SK-N-SH (cell line): ENCODE results near the gene USP11. TPM values are rescaled to one million over a fixed set of nuclear protein-coding genes. Genes with fewer than 3 reads are reported as not detected.
"Not testable (repeated sequence)": the region's sequence is repeated elsewhere in the genome, so short reads cannot be mapped to it uniquely, and the experiment has no call there.

Experiments
- CTCF ChIA-PET: fragments of 300-600, 350-600 bp; formaldehyde crosslinking; extraction: SDS; loops from one replicate; lab custom pipeline; 2021; lab: Yijun Ruan, JAX
- POLR2A ChIA-PET: fragments of 350-600 bp; sonication (Branson Sonifier 250); formaldehyde crosslinking; extraction: SDS; loops from one replicate; lab custom pipeline; 2020; ENCODE audit warnings: antibody characterized with exemption, inconsistent platforms; lab: Yijun Ruan, JAX
- DNase-seq: peaks from one replicate; pipeline ENCODE4 v3.0.0; 2012
- H2AFZ ChIP-seq: fragments of 200-600 bp; sonication (generic); 2 replicates; pipeline ENCODE4 v1.8.1; 2016; ENCODE audit warnings: antibody characterized with exemption, mild to moderate bottlenecking, low read depth
- H3F3A ChIP-seq: fragments of 200-600 bp; sonication (generic); replicated peaks from 2 replicates; pipeline ENCODE3; 2016; ENCODE audit warnings: antibody characterized with exemption, mild to moderate bottlenecking; ENCODE audit not compliant: insufficient read depth
- H3K27ac ChIP-seq, 2 experiments: fragments of 200-500 bp in 1 of 2; fragments of 200-600 bp in 1 of 2; sonication (Bioruptor generic) in 1 of 2; sonication (generic), shearing (Covaris generic) in 1 of 2; 2 replicates each; pipeline versions ENCODE4 v1.5.1 to v1.6.1; 2014 to 2016; ENCODE audit warnings: low read depth in 2 of 2, inconsistent platforms in 1 of 2, low read length in 1 of 2, mild to moderate bottlenecking in 1 of 2, mixed read lengths in 1 of 2
- H3K27me3 ChIP-seq: fragments of 200-600 bp; sonication (generic), shearing (Covaris generic); 2 replicates; pipeline ENCODE4 v1.6.1; 2016; ENCODE audit warnings: mixed run types; ENCODE audit not compliant: insufficient read depth
- H3K36me3 ChIP-seq, 2 experiments: fragments of 200-500 bp in 1 of 2; fragments of 200-600 bp in 1 of 2; sonication (Bioruptor generic) in 1 of 2; sonication (generic) in 1 of 2; replicated peaks in 1 of 2; 2 replicates each; pipeline versions ENCODE3 to v1.5.1; 2014 to 2016; ENCODE audit warnings: low read length in 1 of 2, mild to moderate bottlenecking in 1 of 2; ENCODE audit not compliant: insufficient read depth in 2 of 2, control insufficient read depth in 1 of 2
- H3K4me1 ChIP-seq, 2 experiments: fragments of 200-500 bp in 1 of 2; fragments of 200-600 bp in 1 of 2; sonication (Bioruptor generic) in 1 of 2; sonication (generic), shearing (Covaris generic) in 1 of 2; 2 replicates each; pipeline versions ENCODE4 v1.5.1 to v1.6.1; 2014 to 2016; ENCODE audit warnings: low read depth in 1 of 2, low read length in 1 of 2, mixed run types in 1 of 2; ENCODE audit not compliant: insufficient read depth in 2 of 2, control insufficient read depth in 1 of 2
- H3K4me2 ChIP-seq: fragments of 200-600 bp; sonication (generic), shearing (Covaris generic); 2 replicates; pipeline ENCODE4 v1.6.1; 2017; ENCODE audit warnings: mixed run types
- H3K4me3 ChIP-seq, 2 experiments: fragments of 200-500 bp in 1 of 2; fragments of 200-600 bp in 1 of 2; sonication (Bioruptor generic) in 1 of 2; sonication (generic), shearing (Covaris generic) in 1 of 2; 2 replicates each; pipeline versions ENCODE4 v1.5.1 to v1.8.1; 2014 to 2016; ENCODE audit warnings: low read depth in 2 of 2, inconsistent platforms in 1 of 2, low read length in 1 of 2, mild to moderate bottlenecking in 1 of 2, mixed read lengths in 1 of 2, moderate library complexity in 1 of 2
- H3K79me2 ChIP-seq: fragments of 200-600 bp; sonication (generic); 2 replicates; pipeline ENCODE4 v1.8.1; 2017; ENCODE audit warnings: mild to moderate bottlenecking; ENCODE audit not compliant: insufficient read depth
- H3K9ac ChIP-seq: fragments of 200-600 bp; sonication (generic); 2 replicates; pipeline ENCODE4 v1.6.1; 2017; ENCODE audit warnings: mixed run types
- H3K9me2 ChIP-seq: fragments of 200-600 bp; sonication (generic); 2 replicates; pipeline ENCODE4 v1.6.1; 2017; ENCODE audit warnings: mixed run types
- H3K9me3 ChIP-seq: fragments of 200-600 bp; sonication (generic); 2 replicates; pipeline ENCODE4 v1.6.1; 2017; ENCODE audit warnings: mixed run types, mild to moderate bottlenecking, moderate library complexity
- H4K20me1 ChIP-seq: fragments of 200-600 bp; sonication (generic); 2 replicates; pipeline ENCODE4 v1.6.1; 2017; ENCODE audit warnings: mild to moderate bottlenecking, mixed run types; ENCODE audit not compliant: insufficient read depth
- EP300 ChIP-seq, 2 experiments: IDR thresholded peaks; 2 replicates each; pipeline versions ENCODE4 v1.4.0 to v1.6.1; 2012; ENCODE audit warnings: borderline replicate concordance in 1 of 2, low read depth in 1 of 2, low read length in 1 of 2
- FOSL2 ChIP-seq: IDR thresholded peaks from 2 replicates; pipeline ENCODE4 v1.4.0; 2012; ENCODE audit warnings: low read depth, mild to moderate bottlenecking, moderate library complexity, borderline replicate concordance
- MEF2A ChIP-seq: IDR thresholded peaks from 2 replicates; pipeline ENCODE4 v1.4.0; 2012; ENCODE audit warnings: low read depth, borderline replicate concordance
- RXRA ChIP-seq: IDR thresholded peaks from 2 replicates; pipeline ENCODE4 v1.4.0; 2012; ENCODE audit warnings: low read depth, mild to moderate bottlenecking, borderline replicate concordance
- SIN3A ChIP-seq: IDR thresholded peaks from 2 replicates; pipeline ENCODE4 v1.6.1; 2012; ENCODE audit warnings: low read depth, mild to moderate bottlenecking, low read length, moderate library complexity, borderline replicate concordance
- TAF1 ChIP-seq: IDR thresholded peaks from 2 replicates; pipeline ENCODE4 v1.6.1; 2012; ENCODE audit warnings: low read depth, mild to moderate bottlenecking, low read length, moderate library complexity, borderline replicate concordance
- TCF12 ChIP-seq: IDR thresholded peaks from 2 replicates; pipeline ENCODE4 v1.4.0; 2012
- WGBS: methylation state at CpG from one replicate; pipeline ENCODE4 v1.1.6; 2017; ENCODE audit warnings: low lambda C conversion rate; 5-methylcytosine and 5-hydroxymethylcytosine counted together
- polyA plus RNA-seq, 3 experiments: library from polyadenylated mRNA; depleted of rRNA; stranded (reverse); fragments of >200 nt; gene quantifications; 2 replicates each; pipeline ENCODE4 v1.2.3, GENCODE V29; 2012
- TF ChIP-seq, protein P1 (sequence below): IDR thresholded peaks from 2 replicates; pipeline ENCODE4; 2012
- TF ChIP-seq, protein P2 (sequence below): IDR thresholded peaks from 2 replicates; pipeline ENCODE4 v1.6.1; 2012; ENCODE audit warnings: mild to moderate bottlenecking, low read depth, low read length, moderate library complexity

Gene USP11
- polyA plus RNA-seq, 1 of the 3 experiments (the other 2 are of a cell fraction): 53.1 TPM

DNA sequence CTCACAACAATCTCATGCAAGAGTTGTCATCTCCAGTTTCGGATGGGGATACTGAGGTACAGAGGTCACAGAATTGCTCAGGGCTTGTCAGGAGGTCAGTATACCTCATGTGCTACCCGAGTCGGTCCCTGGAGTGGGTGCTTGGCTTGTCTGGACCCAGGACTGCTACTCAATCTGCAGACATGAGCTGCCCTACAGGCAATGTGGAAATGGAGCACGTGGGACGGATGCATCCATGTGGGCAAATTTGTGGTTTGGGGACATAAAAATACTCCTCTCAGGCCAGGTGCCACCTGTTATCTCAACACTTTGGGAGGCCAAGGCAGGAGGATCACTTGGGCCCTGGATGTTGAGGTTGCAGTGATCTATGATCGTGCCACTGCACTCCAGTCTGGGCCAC, 15.8 kb downstream of the USP11 start (continued):
- no peak for TF ChIP-seq TAF1
- no peak for TF ChIP-seq FOSL2

DNA sequence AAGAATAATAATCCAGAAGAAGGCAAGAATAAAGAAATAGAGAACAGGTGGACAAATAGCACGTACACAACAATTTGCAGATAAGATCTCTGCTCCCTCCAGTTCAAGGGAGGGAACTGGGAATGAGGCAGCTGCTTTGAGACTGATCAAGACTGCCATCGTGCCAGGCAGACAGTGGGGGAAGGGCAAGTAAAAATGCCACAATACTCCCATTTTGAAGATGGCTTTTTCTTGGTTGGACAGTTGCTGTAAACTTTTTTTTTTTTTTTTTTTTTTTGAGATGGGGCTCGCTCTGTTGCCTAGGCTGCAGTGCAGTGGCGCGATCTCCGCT, 17.2 kb downstream of the USP11 start:
- H3K27ac ChIP-seq: no peak overlapping the region
- H3K9me2 ChIP-seq: no peaks in the 10 kb centered on the region
- H3K4me1 ChIP-seq: no peaks in the 10 kb centered on the region
- no peak overlapping the region for H3K9ac ChIP-seq
- no peaks in the 10 kb centered on the region for H4K20me1 ChIP-seq
- H3K4me2 ChIP-seq: no peak overlapping the region
- no peak overlapping the region for H2AFZ ChIP-seq
- H3K36me3 ChIP-seq: peaks cover 0 to 7% of the 10 kb centered on the region in 2 experiments
- WGBS: 56% methylated on average over 6 of the region's 6 CpGs
- CTCF ChIA-PET: interaction anchor here (1.6 kb wide), 1 partner anchor 11 kb away, joined by 3 read pairs; no protein-coding TSS in a partner anchor
- TF ChIP-seq TCF12 (no peak), RXRA (no peak), EP300 (IDR thresholded peaks at IDR 0.05; ENCODE audit: borderline replicate concordance in 1 of 2, low read depth in 1 of 2, low read length in 1 of 2) (no peak), TAF1 (no peak), MEF2A (no peak), FOSL2 (no peak), SIN3A (no peak)
- TF ChIP-seq, protein P1, sequence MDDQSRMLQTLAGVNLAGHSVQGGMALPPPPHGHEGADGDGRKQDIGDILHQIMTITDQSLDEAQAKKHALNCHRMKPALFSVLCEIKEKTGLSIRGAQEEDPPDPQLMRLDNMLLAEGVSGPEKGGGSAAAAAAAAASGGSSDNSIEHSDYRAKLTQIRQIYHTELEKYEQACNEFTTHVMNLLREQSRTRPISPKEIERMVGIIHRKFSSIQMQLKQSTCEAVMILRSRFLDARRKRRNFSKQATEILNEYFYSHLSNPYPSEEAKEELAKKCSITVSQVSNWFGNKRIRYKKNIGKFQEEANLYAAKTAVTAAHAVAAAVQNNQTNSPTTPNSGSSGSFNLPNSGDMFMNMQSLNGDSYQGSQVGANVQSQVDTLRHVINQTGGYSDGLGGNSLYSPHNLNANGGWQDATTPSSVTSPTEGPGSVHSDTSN: no peak
- TF ChIP-seq, protein P2, sequence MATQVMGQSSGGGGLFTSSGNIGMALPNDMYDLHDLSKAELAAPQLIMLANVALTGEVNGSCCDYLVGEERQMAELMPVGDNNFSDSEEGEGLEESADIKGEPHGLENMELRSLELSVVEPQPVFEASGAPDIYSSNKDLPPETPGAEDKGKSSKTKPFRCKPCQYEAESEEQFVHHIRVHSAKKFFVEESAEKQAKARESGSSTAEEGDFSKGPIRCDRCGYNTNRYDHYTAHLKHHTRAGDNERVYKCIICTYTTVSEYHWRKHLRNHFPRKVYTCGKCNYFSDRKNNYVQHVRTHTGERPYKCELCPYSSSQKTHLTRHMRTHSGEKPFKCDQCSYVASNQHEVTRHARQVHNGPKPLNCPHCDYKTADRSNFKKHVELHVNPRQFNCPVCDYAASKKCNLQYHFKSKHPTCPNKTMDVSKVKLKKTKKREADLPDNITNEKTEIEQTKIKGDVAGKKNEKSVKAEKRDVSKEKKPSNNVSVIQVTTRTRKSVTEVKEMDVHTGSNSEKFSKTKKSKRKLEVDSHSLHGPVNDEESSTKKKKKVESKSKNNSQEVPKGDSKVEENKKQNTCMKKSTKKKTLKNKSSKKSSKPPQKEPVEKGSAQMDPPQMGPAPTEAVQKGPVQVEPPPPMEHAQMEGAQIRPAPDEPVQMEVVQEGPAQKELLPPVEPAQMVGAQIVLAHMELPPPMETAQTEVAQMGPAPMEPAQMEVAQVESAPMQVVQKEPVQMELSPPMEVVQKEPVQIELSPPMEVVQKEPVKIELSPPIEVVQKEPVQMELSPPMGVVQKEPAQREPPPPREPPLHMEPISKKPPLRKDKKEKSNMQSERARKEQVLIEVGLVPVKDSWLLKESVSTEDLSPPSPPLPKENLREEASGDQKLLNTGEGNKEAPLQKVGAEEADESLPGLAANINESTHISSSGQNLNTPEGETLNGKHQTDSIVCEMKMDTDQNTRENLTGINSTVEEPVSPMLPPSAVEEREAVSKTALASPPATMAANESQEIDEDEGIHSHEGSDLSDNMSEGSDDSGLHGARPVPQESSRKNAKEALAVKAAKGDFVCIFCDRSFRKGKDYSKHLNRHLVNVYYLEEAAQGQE: no peak
- H3K4me3 ChIP-seq: no peak overlapping the region
- DNase-seq: no peak
- no peaks in the 10 kb centered on the region for H3K9me3 ChIP-seq
- POLR2A ChIA-PET: interaction anchor here (1.0 kb wide), 1 partner anchor 16 kb away, joined by 3 read pairs; no protein-coding TSS in a partner anchor
- no peaks in the 10 kb centered on the region for H3K27me3 ChIP-seq
- H3F3A ChIP-seq: no peaks in the 10 kb centered on the region
- no peaks in the 10 kb centered on the region for H3K79me2 ChIP-seq

DNA sequence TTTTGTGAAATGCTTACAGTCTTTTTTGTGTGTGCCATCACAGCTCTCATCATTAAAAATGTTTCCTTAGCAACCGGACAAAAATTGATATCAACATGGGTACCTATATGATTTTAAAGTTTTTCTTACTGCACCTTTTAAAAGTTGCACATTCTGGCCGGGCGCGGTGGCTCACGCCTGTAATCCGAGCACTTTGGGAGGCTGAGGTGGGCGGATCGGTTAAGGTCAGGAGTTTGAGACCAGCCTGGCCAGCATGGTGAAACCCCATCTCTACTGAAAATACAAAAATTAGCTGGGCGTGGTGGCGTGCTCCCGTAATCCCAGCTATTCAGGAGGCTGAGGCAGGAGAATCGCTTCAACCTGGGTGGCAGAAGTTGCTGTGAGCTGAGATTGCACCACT, 24.8 kb downstream of the USP11 start:
- H3K27ac ChIP-seq, H3K9me2 ChIP-seq, H3K4me3 ChIP-seq, H2AFZ ChIP-seq, H3K4me1 ChIP-seq, H3K9ac ChIP-seq, H3F3A ChIP-seq, H3K9me3 ChIP-seq, POLR2A ChIA-PET, H4K20me1 ChIP-seq, H3K36me3 ChIP-seq, DNase-seq, H3K4me2 ChIP-seq, H3K27me3 ChIP-seq, H3K79me2 ChIP-seq: not testable (repeated sequence)
- CTCF ChIA-PET: interaction anchor here (1.1 kb wide), 1 partner anchor 12 kb away, joined by 3 read pairs; no protein-coding TSS in a partner anchor
- 50% methylated on average over 12 of the region's 12 CpGs for WGBS
